Dermis blood vessel endothelial cell (primary cell): ENCODE results near the gene LPAR5. TPM values are rescaled to one million over a fixed set of nuclear protein-coding genes. Genes with fewer than 3 reads are reported as not detected.
"Not testable (repeated sequence)": the region's sequence is repeated elsewhere in the genome, so short reads cannot be mapped to it uniquely, and the experiment has no call there.

ENCODE experiments used
- DNase-seq: peaks from one replicate; pipeline ENCODE4 v3.0.0; 2010
- total RNA-seq: library from RNA; depleted of rRNA; stranded (reverse); fragments of >200 nt; gene quantifications from 2 replicates; pipeline ENCODE4 v1.2.3, GENCODE V29; 2014

LPAR5 gene
- total RNA-seq, 1 donor from 2014 or later = not detected

- DNase-seq = peak; percentile 20
Measured at GRCh38 chr12:6605421-6606330, 30.1 kb downstream of the LPAR5 start.

GRCh38 chr12:6604259-6605029 is 31.3 kb downstream of the LPAR5 start:
- DNase-seq = no peak

GRCh38 chr12:6603095-6603567 is 32.6 kb downstream of the LPAR5 start:
- DNase-seq = peak; percentile 32

- no peak for DNase-seq
Measured at GRCh38 chr12:6602526-6602925, 33.2 kb downstream of the LPAR5 start.

GRCh38 chr12:6595673-6596072 is 40.1 kb downstream of the LPAR5 start:
- not testable (repeated sequence) for DNase-seq

GRCh38 chr12:6592087-6592486 is 43.7 kb downstream of the LPAR5 start:
- DNase-seq = no peak

- DNase-seq = not testable (repeated sequence)
Measured at GRCh38 chr12:6586569-6586968, 49.2 kb downstream of the LPAR5 start.

- DNase-seq = no peak
Measured at GRCh38 chr12:6584293-6584692, 51.5 kb downstream of the LPAR5 start.

GRCh38 chr12:6582959-6583358 is 52.8 kb downstream of the LPAR5 start:
- DNase-seq = no peak

- peak; percentile 28 for DNase-seq
Measured at GRCh38 chr12:6582196-6582595, 53.6 kb downstream of the LPAR5 start.

GRCh38 chr12:6575648-6576047 is 60.1 kb downstream of the LPAR5 start:
- no peak for DNase-seq

GRCh38 chr12:6574576-6575295 is 61.0 kb downstream of the LPAR5 start:
- no peak for DNase-seq

- DNase-seq = no peak
Measured at GRCh38 chr12:6573001-6573400, 62.8 kb downstream of the LPAR5 start.

- DNase-seq = peak; percentile 54
Measured at GRCh38 chr12:6570264-6570887, 65.4 kb downstream of the LPAR5 start.

- DNase-seq = no peak
Measured at GRCh38 chr12:6569786-6570185, 66.0 kb downstream of the LPAR5 start.

GRCh38 chr12:6569312-6569711 is 66.4 kb downstream of the LPAR5 start:
- no peak for DNase-seq

Other genes with a start within 250 kb of the LPAR5 start
- not detected in 2 replicates for gene CD27, start 191.0 kb downstream of the LPAR5 start, total RNA-seq
- 23.0 and 26.1 TPM in 2 replicates for gene TAPBPL, start 183.9 kb downstream of the LPAR5 start, total RNA-seq
- gene VAMP1, start 165.3 kb downstream of the LPAR5 start, total RNA-seq = 0.51 and 4.1 TPM in 2 replicates
- gene MRPL51, start 142.7 kb downstream of the LPAR5 start, total RNA-seq = 86.4 and 167 TPM in 2 replicates
- 28.2 and 102 TPM in 2 replicates for gene NCAPD2, start 141.9 kb downstream of the LPAR5 start, total RNA-seq
- 4,017 and 6,422 TPM in 2 replicates for gene GAPDH, start 101.4 kb downstream of the LPAR5 start, total RNA-seq
- gene IFFO1, start 79.9 kb downstream of the LPAR5 start, total RNA-seq = 13.1 and 13.6 TPM in 2 replicates
- 15.5 and 19.3 TPM in 2 replicates for gene NOP2, start 67.7 kb downstream of the LPAR5 start, total RNA-seq
- 213 and 302 TPM in 2 replicates for gene CHD4, start 28.6 kb downstream of the LPAR5 start, total RNA-seq
- 0.42 and 1.5 TPM in 2 replicates for gene ACRBP, start 11.5 kb upstream of the LPAR5 start, total RNA-seq
- 44.0 and 61.1 TPM in 2 replicates for gene ING4, start 27.2 kb upstream of the LPAR5 start, total RNA-seq
- gene ZNF384, start 53.4 kb upstream of the LPAR5 start, total RNA-seq = 12.1 and 15.9 TPM in 2 replicates
- not detected in 2 replicates for gene PIANP, start 64.9 kb upstream of the LPAR5 start, total RNA-seq
- 31.7 and 41.4 TPM in 2 replicates for gene COPS7A, start 88.1 kb upstream of the LPAR5 start, total RNA-seq
- gene MLF2, start 117.2 kb upstream of the LPAR5 start, total RNA-seq = 107 and 161 TPM in 2 replicates
- gene PTMS, start 130.4 kb upstream of the LPAR5 start, total RNA-seq = 65.5 and 130 TPM in 2 replicates
- gene LAG3, start 136.6 kb upstream of the LPAR5 start, total RNA-seq = under 0.01 and 0.05 TPM in 2 replicates
- not detected in 2 replicates for gene CD4, start 153.6 kb upstream of the LPAR5 start, total RNA-seq
- gene GPR162, start 185.9 kb upstream of the LPAR5 start, total RNA-seq = 0.93 and 1.9 TPM in 2 replicates
- gene P3H3, start 192.4 kb upstream of the LPAR5 start, total RNA-seq = 18.8 and 22.1 TPM in 2 replicates
- 0.28 and 1.0 TPM in 2 replicates for gene GNB3, start 205.0 kb upstream of the LPAR5 start, total RNA-seq
- gene CDCA3, start 215.3 kb upstream of the LPAR5 start, total RNA-seq = 5.6 and 24.0 TPM in 2 replicates
- gene USP5, start 216.2 kb upstream of the LPAR5 start, total RNA-seq = 85.3 and 128 TPM in 2 replicates
- 625 and 743 TPM in 2 replicates for gene TPI1, start 231.6 kb upstream of the LPAR5 start, total RNA-seq
- gene SPSB2, start 237.3 kb upstream of the LPAR5 start, total RNA-seq = 3.5 and 6.0 TPM in 2 replicates